ENCODE measurements around the gene HTR3A. TPM values are rescaled to one million over a fixed set of nuclear protein-coding genes. Genes with fewer than 3 reads are reported as not detected.

HTR3A gene
- total RNA-seq, 1 donor from 2014 or later = 0.27 TPM

DNA sequence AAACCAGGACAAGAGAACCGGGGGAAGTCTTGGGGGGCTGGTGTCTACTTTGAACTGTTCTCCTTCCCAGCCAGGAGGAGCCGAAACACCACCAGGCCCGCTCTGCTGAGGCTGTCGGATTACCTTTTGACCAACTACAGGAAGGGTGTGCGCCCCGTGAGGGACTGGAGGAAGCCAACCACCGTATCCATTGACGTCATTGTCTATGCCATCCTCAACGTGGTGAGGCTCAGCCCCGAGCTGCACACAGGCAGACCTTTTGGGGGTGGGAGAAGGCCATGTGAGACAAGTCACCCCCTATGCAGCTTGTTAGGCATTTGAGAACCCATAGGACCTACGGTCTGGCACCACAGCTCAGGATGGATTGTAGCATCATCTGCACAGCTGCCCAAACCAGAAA is 2.8 kb downstream of the HTR3A start:
- peaks cover 54% of the 10 kb centered on the region for H3K27me3 Mint-ChIP-seq
- no peak for TF ChIP-seq CTCF (conservative IDR thresholded peaks at IDR 0.05)

DNA sequence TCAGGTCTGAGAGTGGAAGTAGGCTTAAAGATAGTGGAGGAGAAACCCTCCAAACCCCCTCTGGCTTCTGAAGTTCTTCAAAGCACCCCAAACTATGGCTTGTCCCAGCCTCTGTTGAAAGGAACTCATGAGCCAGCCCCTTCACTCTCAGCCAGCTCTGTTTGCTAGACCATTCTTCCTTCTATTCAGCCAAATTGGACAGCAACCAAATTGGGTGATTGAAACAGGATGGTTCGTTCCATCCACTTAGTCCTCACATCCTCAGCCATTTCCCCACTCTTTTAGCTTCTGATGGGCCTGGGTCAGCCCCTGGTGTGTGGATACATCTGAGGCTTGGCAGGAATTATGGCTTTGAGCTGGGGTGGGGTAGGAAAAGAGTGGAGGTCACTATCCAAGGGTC is 4.5 kb downstream of the HTR3A start:
- Mint-ChIP-seq H3K9me3 (no peaks in the 10 kb centered on the region), H3K27me3 (peaks cover 64% of the 10 kb centered on the region), H3K27ac (no peak overlapping the region), H3K4me1 (ENCODE audit: unreplicated experiment) (peaks cover 11% of the 10 kb centered on the region), H3K36me3 (no peaks in the 10 kb centered on the region), H3K4me3 (no peak overlapping the region)
- TF ChIP-seq CTCF (conservative IDR thresholded peaks at IDR 0.05) = no peak
- no peak for DNase-seq (ENCODE audit: extremely low spot score, unreplicated experiment)

More for the DNA sequence above, 2.8 kb downstream of the HTR3A start:
- no peaks in the 10 kb centered on the region for H3K9me3 Mint-ChIP-seq
- H3K4me1 Mint-ChIP-seq (ENCODE audit: unreplicated experiment) = peaks cover 11% of the 10 kb centered on the region
- no peak for DNase-seq (ENCODE audit: extremely low spot score, unreplicated experiment)
- no peak overlapping the region for H3K4me3 Mint-ChIP-seq
- no peaks in the 10 kb centered on the region for H3K36me3 Mint-ChIP-seq
- no peak overlapping the region for H3K27ac Mint-ChIP-seq

GRCh38 chr11:113980785-113981184 is 5.9 kb downstream of the HTR3A start:
- Mint-ChIP-seq H3K4me1 (ENCODE audit: unreplicated experiment) (no peaks in the 10 kb centered on the region), H3K36me3 (no peaks in the 10 kb centered on the region), H3K4me3 (no peak overlapping the region), H3K27me3 (peaks cover 66% of the 10 kb centered on the region), H3K27ac (no peak overlapping the region), H3K9me3 (no peaks in the 10 kb centered on the region)
- no peak for DNase-seq (ENCODE audit: extremely low spot score, unreplicated experiment)
- TF ChIP-seq CTCF (conservative IDR thresholded peaks at IDR 0.05) = no peak

- Mint-ChIP-seq H3K36me3 (no peaks in the 10 kb centered on the region), H3K9me3 (no peaks in the 10 kb centered on the region), H3K4me1 (ENCODE audit: unreplicated experiment) (no peaks in the 10 kb centered on the region), H3K27ac (no peak overlapping the region), H3K4me3 (no peak overlapping the region), H3K27me3 (peaks cover 61% of the 10 kb centered on the region)
- DNase-seq (ENCODE audit: extremely low spot score, unreplicated experiment) = no peak
- no peak for TF ChIP-seq CTCF (conservative IDR thresholded peaks at IDR 0.05)
These were observed 7.4 kb downstream of the HTR3A start for GRCh38 chr11:113982306-113982705.

GRCh38 chr11:113984781-113985180 is 9.9 kb downstream of the HTR3A start:
- Mint-ChIP-seq H3K27me3 (peaks cover 62% of the 10 kb centered on the region), H3K4me3 (no peak overlapping the region), H3K36me3 (no peaks in the 10 kb centered on the region), H3K27ac (no peak overlapping the region), H3K9me3 (no peaks in the 10 kb centered on the region), H3K4me1 (ENCODE audit: unreplicated experiment) (no peaks in the 10 kb centered on the region)
- no peak for TF ChIP-seq CTCF (conservative IDR thresholded peaks at IDR 0.05)
- DNase-seq (ENCODE audit: extremely low spot score, unreplicated experiment) = no peak

- no peaks in the 10 kb centered on the region for H3K4me1 Mint-ChIP-seq (ENCODE audit: unreplicated experiment)
- no peak overlapping the region for H3K4me3 Mint-ChIP-seq
- peaks cover 53% of the 10 kb centered on the region for H3K27me3 Mint-ChIP-seq
- H3K36me3 Mint-ChIP-seq = no peaks in the 10 kb centered on the region
- no peak overlapping the region for H3K27ac Mint-ChIP-seq
- no peak for DNase-seq (ENCODE audit: extremely low spot score, unreplicated experiment)
- H3K9me3 Mint-ChIP-seq = no peaks in the 10 kb centered on the region
- no peak for TF ChIP-seq CTCF (conservative IDR thresholded peaks at IDR 0.05)
These were observed 11.0 kb downstream of the HTR3A start for GRCh38 chr11:113985906-113986305.
